ENCODE results near the gene TNXB.
"Not testable (repeated sequence)": the region's sequence is repeated elsewhere in the genome, so short reads cannot be mapped to it uniquely, and the experiment has no call there.

- TF ChIP-seq, protein P1, sequence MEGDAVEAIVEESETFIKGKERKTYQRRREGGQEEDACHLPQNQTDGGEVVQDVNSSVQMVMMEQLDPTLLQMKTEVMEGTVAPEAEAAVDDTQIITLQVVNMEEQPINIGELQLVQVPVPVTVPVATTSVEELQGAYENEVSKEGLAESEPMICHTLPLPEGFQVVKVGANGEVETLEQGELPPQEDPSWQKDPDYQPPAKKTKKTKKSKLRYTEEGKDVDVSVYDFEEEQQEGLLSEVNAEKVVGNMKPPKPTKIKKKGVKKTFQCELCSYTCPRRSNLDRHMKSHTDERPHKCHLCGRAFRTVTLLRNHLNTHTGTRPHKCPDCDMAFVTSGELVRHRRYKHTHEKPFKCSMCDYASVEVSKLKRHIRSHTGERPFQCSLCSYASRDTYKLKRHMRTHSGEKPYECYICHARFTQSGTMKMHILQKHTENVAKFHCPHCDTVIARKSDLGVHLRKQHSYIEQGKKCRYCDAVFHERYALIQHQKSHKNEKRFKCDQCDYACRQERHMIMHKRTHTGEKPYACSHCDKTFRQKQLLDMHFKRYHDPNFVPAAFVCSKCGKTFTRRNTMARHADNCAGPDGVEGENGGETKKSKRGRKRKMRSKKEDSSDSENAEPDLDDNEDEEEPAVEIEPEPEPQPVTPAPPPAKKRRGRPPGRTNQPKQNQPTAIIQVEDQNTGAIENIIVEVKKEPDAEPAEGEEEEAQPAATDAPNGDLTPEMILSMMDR (IDR thresholded peaks at IDR 0.05), result not testable (repeated sequence)
- TF ChIP-seq EP300, POLR2A (IDR thresholded peaks at IDR 0.05): not testable (repeated sequence)
These were observed 55.8 kb downstream of the TNXB start for GRCh38 chr6:32053314-32053713.
